GM18909 (cell line): ENCODE data around the gene TSPOAP1.

Experiments
- ATAC-seq: cut with Tn5 transposase; IDR thresholded peaks from one replicate; pipeline ENCODE4 v1.9.1; 2021; ENCODE audit warnings: mild to moderate bottlenecking; ENCODE audit not compliant: unreplicated experiment, poor library complexity

The TSPOAP1 gene

DNA sequence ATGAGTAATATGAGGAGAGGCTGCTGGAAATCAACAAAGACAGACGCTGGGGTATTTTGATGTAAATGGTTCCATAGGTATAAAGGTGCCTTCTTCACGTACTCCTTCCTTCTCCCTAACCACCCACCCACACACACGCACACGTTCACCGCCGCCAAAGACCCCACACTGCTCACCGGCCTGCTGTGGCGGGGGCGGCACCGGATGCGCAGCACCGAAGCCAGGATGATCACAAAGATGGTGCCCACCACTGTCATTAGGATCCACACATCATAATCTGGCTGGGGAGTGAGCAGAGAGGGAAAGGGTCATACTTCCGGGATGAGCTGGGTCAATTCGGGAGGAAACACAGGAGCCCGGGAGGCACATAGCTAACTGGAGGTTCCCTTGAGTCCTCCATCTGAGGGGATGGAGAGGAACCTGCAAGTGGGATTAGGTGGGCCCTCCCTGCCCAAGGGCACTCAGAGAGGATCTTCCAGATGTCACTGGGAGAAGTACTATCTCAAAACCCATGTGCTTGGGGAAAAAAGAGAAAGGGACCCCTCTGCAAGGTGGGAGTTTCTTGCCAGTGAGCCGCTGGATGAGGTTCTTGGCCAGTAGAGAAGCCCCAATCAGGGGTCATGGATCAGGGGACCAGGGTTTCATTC, 33.9 kb upstream of the TSPOAP1 start:
- ATAC-seq = no peak

GRCh38 chr17:58360296-58361063, 31.9 kb upstream of the TSPOAP1 start:
- no peak for ATAC-seq

GRCh38 chr17:58358408-58359172, 30.0 kb upstream of the TSPOAP1 start:
- ATAC-seq = no peak

DNA sequence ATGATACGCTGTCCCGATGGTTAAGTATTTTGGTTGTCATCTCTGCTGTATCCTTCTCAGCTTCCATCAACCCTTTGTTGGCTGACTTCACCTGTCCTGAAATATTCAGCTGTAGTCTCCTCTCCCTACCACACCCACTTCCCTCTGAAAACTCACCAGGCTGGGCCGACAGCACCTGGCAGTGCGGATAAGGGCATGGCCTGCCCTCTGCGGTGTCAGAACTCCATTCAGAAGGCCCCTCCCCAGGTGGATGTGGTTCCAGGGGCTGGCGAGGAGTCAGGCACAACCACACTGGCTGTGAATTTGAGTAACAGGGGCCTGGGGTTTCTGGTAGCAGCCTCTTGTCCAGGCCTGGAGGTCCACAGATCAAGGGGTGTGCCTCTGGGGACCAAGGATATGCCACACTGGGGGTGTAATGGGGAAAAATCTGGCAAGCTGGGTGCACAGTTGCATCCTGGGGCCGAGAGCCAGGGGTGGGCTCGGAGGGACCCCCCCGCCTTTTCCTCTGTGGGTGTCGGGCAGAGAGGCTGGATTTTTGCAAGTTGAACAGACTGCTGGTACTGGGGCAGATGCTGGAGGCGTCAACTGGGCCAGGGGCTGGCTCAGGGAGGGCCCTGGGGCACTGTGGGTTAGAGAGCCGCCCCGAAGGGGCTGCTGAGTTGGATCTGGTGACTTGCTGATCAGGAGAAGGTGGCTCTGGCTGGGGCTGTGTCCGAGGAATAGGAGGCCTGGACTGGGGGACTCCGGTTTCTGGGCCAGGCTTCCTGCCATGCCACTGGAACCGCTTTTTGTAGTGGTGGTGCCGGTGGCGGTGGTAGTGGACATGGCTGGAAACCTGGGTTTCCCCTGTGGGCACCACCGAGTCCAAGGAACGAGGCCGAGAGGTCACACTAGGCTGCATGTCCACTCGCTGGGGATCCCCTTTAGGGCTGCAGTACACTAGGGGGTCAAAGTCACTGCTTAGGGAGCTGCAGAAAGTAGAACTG, 29.0 kb upstream of the TSPOAP1 start:
- no peak for ATAC-seq

GRCh38 chr17:58356231-58356630, 27.6 kb upstream of the TSPOAP1 start:
- no peak for ATAC-seq

GRCh38 chr17:58354541-58355216, 26.1 kb upstream of the TSPOAP1 start:
- no peak for ATAC-seq

DNA sequence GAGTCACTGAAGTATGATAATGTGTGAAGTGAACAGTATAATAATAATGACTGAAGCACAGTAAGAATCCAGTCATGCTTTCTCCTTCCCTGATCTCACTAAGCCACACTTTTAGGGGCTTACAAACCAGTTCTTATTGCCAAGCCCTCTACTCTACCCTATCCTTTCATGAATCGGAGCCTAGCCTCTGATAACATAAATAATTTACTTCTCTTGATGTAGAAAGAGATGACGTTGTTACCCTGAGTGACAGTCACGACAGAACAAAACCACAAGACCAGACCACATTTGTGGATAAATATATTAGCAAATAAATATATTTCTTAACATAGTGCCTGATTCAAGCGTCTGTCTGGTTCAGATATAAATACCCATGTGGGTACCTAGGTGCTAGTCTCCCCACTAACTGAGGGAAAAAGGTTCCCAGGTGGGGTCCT, 24.8 kb upstream of the TSPOAP1 start:
- ATAC-seq = no peak

GRCh38 chr17:58352596-58353388, 24.2 kb upstream of the TSPOAP1 start:
- ATAC-seq = no peak

- ATAC-seq = peak; percentile 90
Measured at GRCh38 chr17:58351831-58352595, 23.4 kb upstream of the TSPOAP1 start, which contains the start of gene SUPT4H1. SUPT4H1 (minus strand) TSS chr17:58352201; CDS start chr17:58352135, 66 bp downstream.

DNA sequence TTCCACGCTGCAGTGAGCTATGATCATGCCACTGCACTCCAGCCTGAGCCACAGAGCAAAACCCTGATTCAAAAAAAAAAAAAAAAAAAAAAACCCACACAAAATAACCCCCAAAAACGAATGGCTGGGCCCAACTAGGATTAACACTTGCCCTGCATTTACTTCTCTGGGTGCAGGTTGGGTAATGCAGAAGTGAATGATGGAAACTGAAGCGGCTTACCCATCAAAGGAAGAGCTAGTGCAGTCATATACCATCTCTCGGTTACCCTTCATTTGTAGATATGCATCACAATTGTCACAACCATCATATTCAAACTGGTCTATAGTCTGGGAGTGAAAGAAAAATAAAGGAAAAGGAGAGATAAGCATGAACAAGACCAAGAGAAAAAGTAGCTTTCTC, 22.6 kb upstream of the TSPOAP1 start:
- ATAC-seq = no peak

- no peak for ATAC-seq
Measured at GRCh38 chr17:58348038-58348437, 19.4 kb upstream of the TSPOAP1 start.

DNA sequence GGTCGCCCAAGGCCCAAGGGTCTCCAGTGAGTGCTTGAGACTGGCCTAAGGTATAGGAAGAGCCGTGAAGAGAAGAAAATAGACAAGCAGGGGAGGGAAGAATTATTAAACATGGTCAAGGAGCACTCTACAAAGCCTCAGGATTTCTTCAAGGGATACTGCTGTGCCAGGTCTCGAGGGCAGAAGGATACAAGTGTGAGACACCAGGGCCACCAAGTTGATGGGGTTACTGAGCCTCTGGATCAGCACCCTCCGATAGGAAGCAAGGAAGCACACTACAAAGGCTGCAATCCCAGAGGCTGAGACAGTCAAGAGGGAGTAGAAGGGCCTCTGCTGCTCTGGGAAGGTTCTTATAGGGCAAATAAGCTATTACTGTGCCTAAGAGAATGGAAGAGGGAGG, 16.9 kb upstream of the TSPOAP1 start:
- ATAC-seq = no peak

DNA sequence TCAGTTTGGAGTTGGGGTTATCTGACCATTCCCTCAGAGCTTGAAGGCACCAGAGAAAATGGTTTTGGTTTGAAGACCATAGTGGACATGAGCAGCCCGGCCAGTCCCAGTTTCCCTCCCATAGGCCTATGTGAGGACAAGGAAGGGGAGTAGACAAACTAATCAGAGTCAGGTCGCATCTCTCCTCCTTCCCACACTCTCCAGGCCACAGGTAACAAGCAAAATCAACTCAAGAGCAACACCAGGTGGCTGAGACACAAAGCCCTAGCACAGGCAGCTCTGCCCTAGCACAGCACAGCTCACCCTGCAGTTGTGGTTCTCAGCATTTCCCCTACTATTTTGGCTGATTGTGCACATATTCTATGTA, 16.2 kb upstream of the TSPOAP1 start:
- ATAC-seq = peak; percentile 40

DNA sequence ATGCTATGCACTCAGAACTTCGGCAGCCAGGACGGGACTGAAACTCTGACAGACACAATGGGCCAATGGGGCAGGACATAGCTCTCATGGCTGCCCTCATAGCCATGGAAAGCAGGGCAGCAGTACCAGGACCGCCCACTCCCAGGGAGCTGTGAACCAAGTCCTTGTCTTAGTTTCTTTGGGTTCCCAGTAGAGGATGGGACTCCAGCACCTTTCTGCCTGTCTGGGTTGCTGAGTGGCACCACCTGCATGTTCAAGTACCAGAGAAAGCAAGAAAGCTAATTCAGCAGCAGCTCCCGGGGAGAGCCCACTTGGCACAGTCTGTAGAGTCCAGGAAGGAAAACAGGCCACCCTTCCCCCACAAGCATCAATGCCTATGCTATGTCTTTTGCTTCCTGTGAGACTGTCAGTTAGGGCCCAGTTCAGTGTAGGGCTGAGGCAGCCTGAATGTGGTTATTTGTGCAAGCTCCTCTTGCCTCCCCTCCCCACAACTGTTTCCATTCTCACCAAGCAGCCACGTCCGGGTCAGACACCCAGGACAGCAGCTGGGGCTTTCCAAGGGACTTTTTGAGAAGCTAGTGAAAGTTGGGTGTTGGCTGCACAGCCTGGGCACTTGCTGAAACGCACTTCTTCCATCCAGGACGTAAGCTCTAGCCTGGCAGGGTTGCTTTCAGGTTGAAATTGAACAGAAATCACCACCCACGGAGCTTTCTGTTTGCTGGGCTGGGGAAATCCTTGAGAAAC, 15.6 kb upstream of the TSPOAP1 start:
- peak; percentile 87 for ATAC-seq

GRCh38 chr17:58343131-58343530, 14.5 kb upstream of the TSPOAP1 start:
- no peak for ATAC-seq

GRCh38 chr17:58341861-58342475, 13.4 kb upstream of the TSPOAP1 start:
- no peak for ATAC-seq
